Measurements from ENCODE around the gene CCDC159. TPM values are rescaled to one million over a fixed set of nuclear protein-coding genes. Genes with fewer than 3 reads are reported as not detected.
A peak's percentile ranks its signal among the peaks of the same experiment; 100 is the strongest.

Gene CCDC159
- total RNA-seq, 1 donor from 2014 or later: 22.3 TPM

DNA sequence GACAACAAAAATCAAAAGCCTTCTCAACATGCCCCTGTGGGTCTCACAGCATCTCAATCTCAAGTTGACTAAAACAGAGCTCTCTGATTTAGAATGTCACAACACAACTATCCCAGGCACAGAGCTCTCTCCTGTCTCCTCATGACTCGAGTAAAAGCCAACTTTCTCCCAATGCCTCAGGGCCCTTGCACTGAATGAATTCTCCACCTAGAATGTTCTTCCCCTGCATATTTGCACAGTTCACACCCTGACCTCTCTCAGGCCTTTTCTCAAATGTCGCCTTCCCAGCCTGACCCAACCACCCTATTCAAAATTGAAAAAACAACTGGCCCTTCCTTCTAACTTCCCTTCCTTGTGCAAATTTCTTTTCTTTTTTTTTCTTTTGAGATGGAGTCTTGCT, 24.4 kb downstream of the CCDC159 start:
- TF ChIP-seq, protein P1, sequence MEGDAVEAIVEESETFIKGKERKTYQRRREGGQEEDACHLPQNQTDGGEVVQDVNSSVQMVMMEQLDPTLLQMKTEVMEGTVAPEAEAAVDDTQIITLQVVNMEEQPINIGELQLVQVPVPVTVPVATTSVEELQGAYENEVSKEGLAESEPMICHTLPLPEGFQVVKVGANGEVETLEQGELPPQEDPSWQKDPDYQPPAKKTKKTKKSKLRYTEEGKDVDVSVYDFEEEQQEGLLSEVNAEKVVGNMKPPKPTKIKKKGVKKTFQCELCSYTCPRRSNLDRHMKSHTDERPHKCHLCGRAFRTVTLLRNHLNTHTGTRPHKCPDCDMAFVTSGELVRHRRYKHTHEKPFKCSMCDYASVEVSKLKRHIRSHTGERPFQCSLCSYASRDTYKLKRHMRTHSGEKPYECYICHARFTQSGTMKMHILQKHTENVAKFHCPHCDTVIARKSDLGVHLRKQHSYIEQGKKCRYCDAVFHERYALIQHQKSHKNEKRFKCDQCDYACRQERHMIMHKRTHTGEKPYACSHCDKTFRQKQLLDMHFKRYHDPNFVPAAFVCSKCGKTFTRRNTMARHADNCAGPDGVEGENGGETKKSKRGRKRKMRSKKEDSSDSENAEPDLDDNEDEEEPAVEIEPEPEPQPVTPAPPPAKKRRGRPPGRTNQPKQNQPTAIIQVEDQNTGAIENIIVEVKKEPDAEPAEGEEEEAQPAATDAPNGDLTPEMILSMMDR (IDR thresholded peaks at IDR 0.05; ENCODE audit: unreplicated experiment): no peak
- Mint-ChIP-seq H3K36me3 (ENCODE audit: low read depth, unreplicated experiment) (peaks cover 4% of the 10 kb centered on the region), H3K27me3 (ENCODE audit: unreplicated experiment) (peaks cover 11% of the 10 kb centered on the region), H3K4me3 (ENCODE audit: unreplicated experiment) (peak overlapping the region; percentile 45), H3K27ac (ENCODE audit: unreplicated experiment) (no peak overlapping the region), H3K9me3 (ENCODE audit: unreplicated experiment) (no peaks in the 10 kb centered on the region), H3K4me1 (ENCODE audit: unreplicated experiment) (peaks cover 1% of the 10 kb centered on the region)
- DNase-seq (ENCODE audit: low spot score): no peak

DNA sequence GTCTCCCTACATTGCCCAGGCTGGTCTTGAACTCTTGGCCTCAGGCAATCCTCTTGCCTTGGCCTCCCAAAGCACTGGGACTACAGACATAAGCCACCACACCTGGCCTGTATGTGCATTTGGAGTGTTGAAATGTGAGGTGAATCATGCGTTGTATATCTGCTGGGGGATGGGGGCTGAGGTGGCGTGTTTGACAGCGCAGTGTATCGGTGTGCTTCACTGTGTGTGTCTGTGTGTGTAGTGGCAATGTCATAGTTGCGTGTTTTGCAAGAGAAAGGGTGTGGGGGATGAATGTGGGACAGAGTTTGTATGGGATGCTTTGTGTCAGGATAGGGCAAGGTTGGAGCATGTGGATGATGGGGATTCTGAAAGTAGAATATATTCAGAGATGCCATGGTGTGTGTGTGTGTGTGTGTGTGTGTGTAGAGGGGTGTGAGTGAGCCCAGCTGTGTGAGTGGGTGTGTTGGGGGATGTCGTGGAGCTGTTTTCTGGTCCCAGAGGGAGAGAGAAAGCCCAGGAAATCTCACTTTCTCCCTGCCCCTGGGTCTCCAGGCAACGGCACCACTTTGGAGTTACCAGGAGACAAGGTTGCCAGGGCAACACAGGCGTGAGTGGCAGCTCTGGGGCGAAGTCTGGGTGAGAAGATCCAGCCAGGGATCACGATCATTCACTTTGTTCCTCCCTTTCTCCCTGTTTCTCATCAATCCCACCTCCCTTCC, 27.0 kb downstream of the CCDC159 start:
- peak overlapping the region; percentile 32 for H3K27ac Mint-ChIP-seq (ENCODE audit: unreplicated experiment)
- H3K27me3 Mint-ChIP-seq (ENCODE audit: unreplicated experiment): peaks cover 14% of the 10 kb centered on the region
- no peak overlapping the region for H3K4me3 Mint-ChIP-seq (ENCODE audit: unreplicated experiment)
- TF ChIP-seq, protein P1 (IDR thresholded peaks at IDR 0.05; ENCODE audit: unreplicated experiment): no peak
- peaks cover 10% of the 10 kb centered on the region for H3K36me3 Mint-ChIP-seq (ENCODE audit: low read depth, unreplicated experiment)
- H3K9me3 Mint-ChIP-seq (ENCODE audit: unreplicated experiment): no peaks in the 10 kb centered on the region
- DNase-seq (ENCODE audit: low spot score): no peak
- H3K4me1 Mint-ChIP-seq (ENCODE audit: unreplicated experiment): peaks cover 13% of the 10 kb centered on the region

DNA sequence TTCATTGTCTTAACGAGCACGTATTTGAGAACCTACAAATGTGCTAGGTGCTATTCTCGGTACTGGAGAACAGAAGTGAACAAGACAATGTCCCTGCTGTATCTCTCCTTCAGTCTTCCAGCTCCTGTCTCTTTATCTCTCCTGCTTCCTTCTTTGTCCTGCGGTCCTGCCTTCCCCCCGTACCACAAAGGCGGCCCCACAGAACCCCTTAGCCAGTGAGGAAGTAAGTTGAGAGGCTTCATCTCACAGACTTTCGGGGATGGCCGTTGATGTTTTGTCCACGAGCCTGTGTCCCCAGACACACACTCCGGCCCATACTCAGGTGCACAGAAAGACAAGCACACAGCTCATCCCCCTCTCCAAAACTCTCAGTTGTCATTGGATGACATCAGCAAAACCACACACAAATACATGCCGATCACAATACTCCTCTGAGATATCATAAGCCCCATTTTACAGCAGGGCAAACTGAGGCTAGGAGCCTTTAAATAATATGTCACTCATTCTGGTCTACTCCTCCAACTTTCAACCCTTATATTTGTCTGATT, 27.6 kb downstream of the CCDC159 start:
- no peak for DNase-seq (ENCODE audit: low spot score)
- H3K27me3 Mint-ChIP-seq (ENCODE audit: unreplicated experiment): peaks cover 14% of the 10 kb centered on the region
- TF ChIP-seq, protein P1 (IDR thresholded peaks at IDR 0.05; ENCODE audit: unreplicated experiment): no peak
- peaks cover 13% of the 10 kb centered on the region for H3K4me1 Mint-ChIP-seq (ENCODE audit: unreplicated experiment)
- no peak overlapping the region for H3K4me3 Mint-ChIP-seq (ENCODE audit: unreplicated experiment)
- peaks cover 10% of the 10 kb centered on the region for H3K36me3 Mint-ChIP-seq (ENCODE audit: low read depth, unreplicated experiment)
- H3K9me3 Mint-ChIP-seq (ENCODE audit: unreplicated experiment): no peaks in the 10 kb centered on the region
- no peak overlapping the region for H3K27ac Mint-ChIP-seq (ENCODE audit: unreplicated experiment)

DNA sequence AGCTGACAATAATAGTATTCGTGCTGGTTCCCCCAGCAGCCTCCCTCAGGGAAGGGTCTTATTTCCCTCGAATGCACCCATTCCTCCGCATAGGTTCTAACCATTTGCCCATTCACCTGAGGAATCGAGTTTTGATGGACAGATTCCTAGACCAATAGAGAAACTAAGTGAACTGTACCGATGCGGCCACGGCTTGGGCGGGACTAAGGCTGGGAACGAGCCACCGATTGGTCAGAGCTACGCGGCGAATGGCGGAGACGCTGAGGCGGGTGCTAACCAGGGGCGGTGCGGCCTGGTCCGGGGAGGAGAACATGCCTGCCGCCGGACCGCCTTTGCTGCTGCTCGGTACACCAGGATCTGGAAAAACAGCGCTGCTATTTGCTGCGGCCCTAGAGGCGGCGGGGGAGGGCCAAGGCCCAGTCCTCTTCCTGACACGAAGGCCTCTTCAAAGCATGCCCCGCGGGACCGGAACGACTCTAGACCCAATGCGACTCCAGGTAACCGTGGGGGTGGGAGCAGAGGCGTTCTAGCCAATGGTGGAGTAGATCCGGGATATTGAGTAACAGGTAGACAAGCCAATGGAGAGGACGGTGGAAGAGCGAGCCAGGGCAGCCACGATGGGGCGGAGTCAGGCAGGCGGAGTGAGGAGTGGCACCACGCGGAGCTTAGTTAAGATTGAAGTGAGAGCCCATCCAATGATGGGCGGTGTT, 28.3 kb downstream of the CCDC159 start, which contains the start of gene SWSAP1:
Gene SWSAP1, plus strand, starts transcription at position 234 of the 710 bp plus-strand sequence. Its CDS starts 15 bp downstream, at position 249.
- TF ChIP-seq, protein P1 (IDR thresholded peaks at IDR 0.05; ENCODE audit: unreplicated experiment): no peak
- DNase-seq (ENCODE audit: low spot score): peak; percentile 94
- H3K4me1 Mint-ChIP-seq (ENCODE audit: unreplicated experiment): peaks cover 13% of the 10 kb centered on the region
- H3K4me3 Mint-ChIP-seq (ENCODE audit: unreplicated experiment): no peak within 1 kb of the TSS
- no peaks in the 10 kb centered on the region for H3K9me3 Mint-ChIP-seq (ENCODE audit: unreplicated experiment)
- H3K36me3 Mint-ChIP-seq (ENCODE audit: low read depth, unreplicated experiment): peaks cover 10% of the 10 kb centered on the region
- peaks cover 14% of the 10 kb centered on the region for H3K27me3 Mint-ChIP-seq (ENCODE audit: unreplicated experiment)
- H3K27ac Mint-ChIP-seq (ENCODE audit: unreplicated experiment): no peak within 1 kb of the TSS

Measured in endothelial cell (in vitro differentiated cells).